ENCODE data around the gene CYTH3.
A peak's percentile ranks its signal among the peaks of the same experiment; 100 is the strongest.

CYTH3 gene

GRCh38 chr7:6291531-6291930 is 19.1 kb upstream of the CYTH3 start:
- TF ChIP-seq CEBPB (IDR thresholded peaks at IDR 0.05): no peak
- TF ChIP-seq TCF12 (IDR thresholded peaks at IDR 0.05; ENCODE audit: low read depth): no peak
- no peak for TF ChIP-seq TAF1 (IDR thresholded peaks at IDR 0.05; ENCODE audit: low read depth)
- no peak for TF ChIP-seq REST (IDR thresholded peaks at IDR 0.05; ENCODE audit: low read depth)
- TF ChIP-seq YY1 (IDR thresholded peaks at IDR 0.05; ENCODE audit: low read depth): no peak
- no peak for TF ChIP-seq NFIC (IDR thresholded peaks at IDR 0.05)
- no peak for TF ChIP-seq CREB1 (IDR thresholded peaks at IDR 0.05; ENCODE audit: low read depth)
- no peak for TF ChIP-seq FOXM1 (IDR thresholded peaks at IDR 0.05; ENCODE audit: borderline replicate concordance, low read depth)
- no peak for TF ChIP-seq ZBTB7A (IDR thresholded peaks at IDR 0.05; ENCODE audit: low read depth)
- TF ChIP-seq TEAD4 (IDR thresholded peaks at IDR 0.05): no peak
- TF ChIP-seq RAD21 (IDR thresholded peaks at IDR 0.05; ENCODE audit: low read depth): no peak
- no peak for TF ChIP-seq MAX (IDR thresholded peaks at IDR 0.05)
- TF ChIP-seq USF1 (IDR thresholded peaks at IDR 0.05): no peak
- TF ChIP-seq EGR1 (IDR thresholded peaks at IDR 0.05): no peak

GRCh38 chr7:6290319-6290741 is 17.9 kb upstream of the CYTH3 start:
- TF ChIP-seq MAX (IDR thresholded peaks at IDR 0.05) (peak; percentile 22; the same call in 1 of the 2 replicates), NFIC (IDR thresholded peaks at IDR 0.05) (no peak), TCF12 (IDR thresholded peaks at IDR 0.05; ENCODE audit: low read depth) (peak; percentile 44), YY1 (IDR thresholded peaks at IDR 0.05; ENCODE audit: low read depth) (peak; percentile 47; the same call in 1 of the 2 replicates)

- TF ChIP-seq NFIC (IDR thresholded peaks at IDR 0.05): no peak
- TF ChIP-seq USF1 (IDR thresholded peaks at IDR 0.05): no peak
- TF ChIP-seq TCF12 (IDR thresholded peaks at IDR 0.05; ENCODE audit: low read depth): no peak
- no peak for TF ChIP-seq RAD21 (IDR thresholded peaks at IDR 0.05; ENCODE audit: low read depth)
- TF ChIP-seq EP300 (IDR thresholded peaks at IDR 0.05; ENCODE audit: borderline replicate concordance): no peak
- TF ChIP-seq TAF1 (IDR thresholded peaks at IDR 0.05; ENCODE audit: low read depth): no peak
- no peak for TF ChIP-seq YY1 (IDR thresholded peaks at IDR 0.05; ENCODE audit: low read depth)
- no peak for TF ChIP-seq MAX (IDR thresholded peaks at IDR 0.05)
- no peak for TF ChIP-seq EGR1 (IDR thresholded peaks at IDR 0.05)
- TF ChIP-seq TEAD4 (IDR thresholded peaks at IDR 0.05): no peak
- TF ChIP-seq CREB1 (IDR thresholded peaks at IDR 0.05; ENCODE audit: low read depth): no peak
- no peak for TF ChIP-seq FOXM1 (IDR thresholded peaks at IDR 0.05; ENCODE audit: borderline replicate concordance, low read depth)
- no peak for TF ChIP-seq REST (IDR thresholded peaks at IDR 0.05; ENCODE audit: low read depth)
- TF ChIP-seq CEBPB (IDR thresholded peaks at IDR 0.05): no peak
- no peak for TF ChIP-seq ZBTB7A (IDR thresholded peaks at IDR 0.05; ENCODE audit: low read depth)
These were observed 15.9 kb upstream of the CYTH3 start for GRCh38 chr7:6288270-6288860.

GRCh38 chr7:6286486-6286885 is 14.1 kb upstream of the CYTH3 start:
- TF ChIP-seq REST (IDR thresholded peaks at IDR 0.05; ENCODE audit: low read depth) (no peak), EP300 (IDR thresholded peaks at IDR 0.05; ENCODE audit: borderline replicate concordance) (no peak), RAD21 (IDR thresholded peaks at IDR 0.05; ENCODE audit: low read depth) (no peak), USF1 (IDR thresholded peaks at IDR 0.05) (no peak), YY1 (IDR thresholded peaks at IDR 0.05; ENCODE audit: low read depth) (no peak), ZBTB7A (IDR thresholded peaks at IDR 0.05; ENCODE audit: low read depth) (no peak), TCF12 (IDR thresholded peaks at IDR 0.05; ENCODE audit: low read depth) (no peak), CREB1 (IDR thresholded peaks at IDR 0.05; ENCODE audit: low read depth) (no peak), NFIC (IDR thresholded peaks at IDR 0.05) (no peak), TAF1 (IDR thresholded peaks at IDR 0.05; ENCODE audit: low read depth) (no peak), CEBPB (IDR thresholded peaks at IDR 0.05) (no peak), FOXM1 (IDR thresholded peaks at IDR 0.05; ENCODE audit: borderline replicate concordance, low read depth) (no peak), EGR1 (IDR thresholded peaks at IDR 0.05) (no peak), MAX (IDR thresholded peaks at IDR 0.05) (no peak), TEAD4 (IDR thresholded peaks at IDR 0.05) (no peak)

Data from Ishikawa (cell line).